GM15510 (cell line): ENCODE data around the gene NYNRIN.

ENCODE experiments used
- POLR2A ChIP-seq: IDR thresholded peaks from 3 replicates; pipeline ENCODE4 v1.6.1; 2011; ENCODE audit warnings: borderline replicate concordance; ENCODE audit not compliant: insufficient read length; ENCODE audit errors: extremely low read depth

The NYNRIN gene

DNA sequence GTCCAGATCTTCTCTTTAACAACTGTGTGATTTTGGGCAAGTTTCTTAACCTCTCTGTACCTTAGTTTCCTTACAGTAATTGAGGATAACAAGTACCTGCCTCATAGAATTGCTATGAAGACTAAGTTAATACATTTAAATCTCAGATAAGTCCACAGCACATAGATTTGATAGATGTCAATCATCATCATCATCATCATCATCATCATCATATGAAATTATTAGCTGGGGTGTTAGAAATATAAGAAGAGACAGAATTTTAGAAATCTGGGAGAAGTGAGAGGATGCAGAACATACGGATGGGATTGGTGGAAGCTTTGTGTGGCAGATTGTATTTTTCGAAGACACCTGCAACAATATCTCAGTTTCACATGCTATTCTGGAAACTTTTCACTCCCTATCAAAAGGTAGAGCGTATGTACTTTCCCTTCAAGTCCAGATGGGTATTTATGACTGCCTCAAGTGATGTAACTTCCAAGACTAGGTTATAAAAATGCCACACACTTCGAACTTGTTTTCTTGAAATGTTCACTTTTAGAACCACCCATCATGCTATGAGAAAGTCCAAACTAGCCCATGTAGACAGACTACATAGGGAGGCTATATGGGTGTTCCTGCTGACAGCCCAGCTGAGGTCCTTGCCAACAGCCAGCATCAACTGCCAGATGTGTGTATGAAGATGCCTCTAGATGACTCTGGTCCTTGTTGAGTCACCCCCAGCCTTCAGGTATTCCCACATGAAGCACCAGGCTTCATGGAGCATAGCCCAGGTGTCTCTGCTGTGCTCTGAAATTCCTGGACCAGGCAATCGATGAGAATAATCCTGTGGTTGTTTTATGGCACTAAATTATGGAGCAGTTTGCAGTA is 64.4 kb downstream of the NYNRIN start:
- TF ChIP-seq POLR2A: no peak

- no peak for TF ChIP-seq POLR2A
These were observed 65.3 kb downstream of the NYNRIN start for GRCh38 chr14:24463884-24464785.

- no peak for TF ChIP-seq POLR2A
These were observed 66.6 kb downstream of the NYNRIN start for GRCh38 chr14:24465368-24465767.

GRCh38 chr14:24465805-24466204 is 67.0 kb downstream of the NYNRIN start:
- TF ChIP-seq POLR2A: no peak
